Bronchial epithelial cell (primary cell): Measurements from ENCODE around the gene UTP25. TPM values are rescaled to one million over a fixed set of nuclear protein-coding genes. Genes with fewer than 3 reads are reported as not detected.

Experiments
- DNase-seq: peaks from one replicate; pipeline ENCODE4 v3.0.0-alpha.2; 2010; ENCODE audit warnings: low read depth
- FAIRE-seq: peaks from 2 replicates; lab custom pipeline; 2011; peaks lifted over from hg19 to GRCh38; lab: Jason Lieb, UNC
- H3K27me3 ChIP-seq: 2 replicates; pipeline ENCODE4 v1.5.1; 2011; ENCODE audit warnings: low read length; ENCODE audit not compliant: control insufficient read depth, insufficient read depth
- H3K36me3 ChIP-seq: 2 replicates; pipeline ENCODE4 v1.5.1; 2011; ENCODE audit warnings: low read length; ENCODE audit not compliant: control insufficient read depth, insufficient read depth
- H3K4me3 ChIP-seq: 2 replicates; pipeline ENCODE4 v1.5.1; 2011; ENCODE audit warnings: mild to moderate bottlenecking, low read depth, low read length, control low read depth
- total RNA-seq: library from RNA; depleted of rRNA; stranded (reverse); fragments of >200 nt; gene quantifications from 2 replicates; pipeline ENCODE4 v1.2.1, GENCODE V29; 2014
- TF ChIP-seq, protein P1 (sequence below): IDR thresholded peaks from 2 replicates; pipeline ENCODE4 v1.5.1; 2011; ENCODE audit warnings: mild to moderate bottlenecking, moderate library complexity, low read length, control low read depth, inconsistent platforms; ENCODE audit not compliant: insufficient read depth, severe bottlenecking

UTP25 gene, protein sequence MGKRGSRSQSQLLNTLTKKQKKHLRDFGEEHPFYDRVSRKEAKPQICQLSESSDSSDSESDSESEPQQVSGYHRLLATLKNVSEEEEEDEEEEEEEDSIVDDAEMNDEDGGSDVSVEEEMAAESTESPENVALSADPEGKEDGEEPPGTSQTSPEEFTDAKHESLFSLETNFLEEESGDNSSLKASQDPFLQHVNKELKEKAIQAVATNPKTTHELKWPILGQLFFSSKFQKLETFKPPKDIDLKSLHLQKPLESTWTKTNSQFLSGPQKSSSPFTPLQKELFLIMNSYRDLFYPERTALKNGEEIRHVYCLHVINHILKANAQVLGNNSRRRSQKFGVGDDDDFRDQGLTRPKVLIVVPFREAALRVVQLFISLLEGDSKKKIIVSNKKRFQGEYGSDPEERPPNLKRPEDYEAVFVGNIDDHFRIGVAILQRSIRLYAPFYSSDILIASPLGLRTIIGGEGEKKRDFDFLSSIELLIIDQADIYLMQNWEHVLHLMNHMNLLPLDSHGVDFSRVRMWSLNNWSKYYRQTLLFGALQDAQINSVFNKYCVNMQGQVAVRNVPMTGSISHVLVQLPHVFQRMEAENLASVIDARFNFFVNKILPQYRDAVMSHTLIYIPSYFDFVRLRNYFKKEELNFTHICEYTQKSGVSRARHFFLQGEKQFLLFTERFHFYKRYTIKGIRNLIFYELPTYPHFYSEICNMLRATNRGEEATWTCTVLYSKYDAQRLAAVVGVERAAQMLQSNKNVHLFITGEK
- total RNA-seq = 2.9 and 6.3 TPM in 2 replicates

DNA sequence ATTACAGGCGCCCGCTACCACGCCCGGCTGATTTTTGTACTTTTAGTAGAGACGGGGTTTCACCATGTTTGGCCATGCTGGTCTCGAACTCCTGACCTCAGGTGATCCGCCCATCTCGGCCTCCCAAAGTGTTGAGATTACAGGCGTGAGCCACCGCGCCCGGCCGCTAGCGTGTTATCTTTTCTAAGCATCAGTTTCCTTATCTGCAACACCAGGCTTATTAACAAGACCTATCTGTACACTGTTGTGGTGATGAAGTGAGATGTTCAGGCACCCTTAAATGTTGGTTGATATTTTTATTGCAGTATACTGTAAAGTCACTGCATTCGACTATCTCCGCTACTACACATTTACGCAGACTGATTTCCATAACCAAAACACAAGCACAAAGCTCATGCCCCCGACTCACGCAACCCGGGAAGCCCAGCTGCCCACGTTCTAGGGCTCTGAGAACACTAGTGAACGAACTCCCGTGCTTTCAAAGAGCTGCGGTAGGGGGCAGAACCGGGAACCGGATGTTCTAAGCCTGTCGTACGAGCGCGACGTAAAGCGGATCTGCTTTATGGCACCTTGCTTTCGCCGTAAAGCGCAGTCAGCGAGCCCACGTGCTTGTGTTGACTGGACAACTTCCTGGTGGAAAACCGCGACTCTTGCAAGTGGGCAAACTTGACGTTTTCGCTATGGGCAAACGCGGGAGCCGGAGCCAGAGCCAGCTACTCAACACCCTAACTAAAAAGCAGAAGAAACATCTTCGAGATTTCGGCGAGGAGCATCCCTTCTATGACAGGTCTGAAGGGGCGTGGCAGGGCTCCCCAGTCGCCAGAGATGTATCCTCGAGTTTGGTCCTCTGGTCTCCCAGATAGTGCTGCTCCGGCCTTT, at the start of gene UTP25:
UTP25 (plus strand) TSS at position 589 of the 879 bp plus-strand sequence; CDS start at position 681, 92 bp downstream.
- peaks cover 3% of the 10 kb centered on the region for H3K36me3 ChIP-seq
- H3K4me3 ChIP-seq = peak within 1 kb of the TSS; percentile 70
- DNase-seq (peak; percentile 93), FAIRE-seq (peak; percentile 93)
- TF ChIP-seq, protein P1, sequence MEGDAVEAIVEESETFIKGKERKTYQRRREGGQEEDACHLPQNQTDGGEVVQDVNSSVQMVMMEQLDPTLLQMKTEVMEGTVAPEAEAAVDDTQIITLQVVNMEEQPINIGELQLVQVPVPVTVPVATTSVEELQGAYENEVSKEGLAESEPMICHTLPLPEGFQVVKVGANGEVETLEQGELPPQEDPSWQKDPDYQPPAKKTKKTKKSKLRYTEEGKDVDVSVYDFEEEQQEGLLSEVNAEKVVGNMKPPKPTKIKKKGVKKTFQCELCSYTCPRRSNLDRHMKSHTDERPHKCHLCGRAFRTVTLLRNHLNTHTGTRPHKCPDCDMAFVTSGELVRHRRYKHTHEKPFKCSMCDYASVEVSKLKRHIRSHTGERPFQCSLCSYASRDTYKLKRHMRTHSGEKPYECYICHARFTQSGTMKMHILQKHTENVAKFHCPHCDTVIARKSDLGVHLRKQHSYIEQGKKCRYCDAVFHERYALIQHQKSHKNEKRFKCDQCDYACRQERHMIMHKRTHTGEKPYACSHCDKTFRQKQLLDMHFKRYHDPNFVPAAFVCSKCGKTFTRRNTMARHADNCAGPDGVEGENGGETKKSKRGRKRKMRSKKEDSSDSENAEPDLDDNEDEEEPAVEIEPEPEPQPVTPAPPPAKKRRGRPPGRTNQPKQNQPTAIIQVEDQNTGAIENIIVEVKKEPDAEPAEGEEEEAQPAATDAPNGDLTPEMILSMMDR = peak; percentile 86
- no peaks in the 10 kb centered on the region for H3K27me3 ChIP-seq

DNA sequence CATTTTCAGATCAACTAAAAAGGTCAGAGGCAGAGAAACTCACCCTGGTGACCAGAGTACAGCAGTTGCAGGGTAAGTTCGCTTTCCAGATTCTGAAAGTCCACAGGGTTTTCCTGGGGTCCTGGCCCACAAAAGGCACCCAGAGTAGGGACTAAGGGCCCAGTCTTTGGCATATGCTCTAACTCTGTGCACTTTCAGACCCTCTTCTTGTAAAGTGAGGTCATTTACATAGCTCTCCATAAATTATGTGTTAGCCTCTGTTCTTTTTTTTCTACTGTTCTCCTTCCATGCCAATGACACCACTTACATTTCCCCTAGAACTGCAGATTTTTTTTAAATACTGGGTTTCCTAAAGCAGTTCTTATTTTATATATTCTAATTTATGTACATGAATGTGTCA, 49.7 kb upstream of the UTP25 start:
- TF ChIP-seq, protein P1 = no peak
- FAIRE-seq (peak; percentile 64), DNase-seq (peak; percentile 17)
- Histone ChIP-seq H3K36me3 (peaks cover 2% of the 10 kb centered on the region), H3K27me3 (no peaks in the 10 kb centered on the region), H3K4me3 (no peak overlapping the region)

DNA sequence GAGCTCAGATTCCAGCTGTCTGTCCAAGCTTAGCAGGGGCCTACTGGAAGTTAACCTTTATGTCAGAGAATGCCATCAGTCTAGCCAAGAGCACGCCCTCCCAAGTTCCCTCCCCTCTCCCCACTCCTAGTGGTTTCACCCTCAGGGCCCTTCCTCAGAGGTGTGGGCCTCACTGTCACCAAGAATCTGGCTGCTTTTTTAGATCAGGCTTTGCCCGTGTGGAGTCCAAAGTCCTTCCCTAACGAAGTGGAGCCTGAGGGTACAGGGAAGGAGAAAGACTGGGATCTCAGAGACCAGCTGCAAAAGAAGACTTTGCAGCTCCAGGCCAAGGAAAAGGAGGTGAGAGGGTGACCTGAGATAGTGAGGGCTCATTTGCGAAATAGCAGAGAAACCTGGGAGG, 47.5 kb upstream of the UTP25 start:
- peak; percentile 62 for FAIRE-seq
- DNase-seq = peak; percentile 20
- H3K36me3 ChIP-seq = peaks cover 2% of the 10 kb centered on the region
- TF ChIP-seq, protein P1 = no peak
- H3K4me3 ChIP-seq = no peak overlapping the region
- H3K27me3 ChIP-seq = no peaks in the 10 kb centered on the region

DNA sequence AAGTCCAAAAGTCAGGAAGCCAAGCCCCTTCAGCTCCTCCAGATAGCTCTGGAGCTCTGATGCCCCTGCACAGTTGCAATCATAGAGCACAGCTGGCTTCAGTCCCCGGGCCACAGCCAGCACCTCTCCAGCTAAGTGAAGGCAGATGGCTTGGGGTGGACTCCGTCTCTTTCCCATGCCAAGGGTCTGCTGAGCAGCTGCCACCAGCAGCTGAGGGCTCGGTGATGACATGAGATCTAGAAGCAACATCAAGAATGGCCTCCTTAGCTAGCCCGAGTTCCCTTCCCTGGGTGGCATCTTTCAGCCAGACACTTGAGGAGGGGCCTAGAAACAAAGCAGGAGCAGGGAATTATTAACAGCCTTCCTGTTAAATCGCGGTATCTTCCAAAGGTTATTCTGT, 44.4 kb upstream of the UTP25 start:
- peak; percentile 19 for DNase-seq
- no peaks in the 10 kb centered on the region for H3K27me3 ChIP-seq
- no peak overlapping the region for H3K4me3 ChIP-seq
- TF ChIP-seq, protein P1 = no peak
- peaks cover 15% of the 10 kb centered on the region for H3K36me3 ChIP-seq
- FAIRE-seq = no peak
